HL-60 (cell line): ENCODE results near the gene ACTL6B.

Experiments used
- CTCF ChIP-seq: IDR thresholded peaks from one replicate; pipeline ENCODE4 v1.5.1; 2011; ENCODE audit warnings: low read length, control low read depth, inconsistent platforms; ENCODE audit not compliant: insufficient read depth
- GABPA ChIP-seq: IDR thresholded peaks from 2 replicates; pipeline ENCODE4 v1.6.1; 2012; ENCODE audit warnings: low read depth
- POLR2AphosphoS5 ChIP-seq: IDR thresholded peaks from 2 replicates; pipeline ENCODE4 v1.6.1; 2012; ENCODE audit warnings: low read depth
- REST ChIP-seq: IDR thresholded peaks from 2 replicates; pipeline ENCODE4 v1.6.1; 2012; ENCODE audit warnings: low read depth; ENCODE audit not compliant: insufficient replicate concordance
- SPI1 ChIP-seq: IDR thresholded peaks from 2 replicates; pipeline ENCODE4 v1.6.1; 2012; ENCODE audit warnings: low read depth, mild to moderate bottlenecking, borderline replicate concordance

GRCh38 chr7:100639995-100640516, 16.2 kb downstream of the ACTL6B start:
- TF ChIP-seq CTCF (no peak), REST (no peak), POLR2AphosphoS5 (no peak), GABPA (no peak), SPI1 (no peak)
